IMR-90 (cell line): ENCODE results near the gene DBN1. TPM values are rescaled to one million over a fixed set of nuclear protein-coding genes. Genes with fewer than 3 reads are reported as not detected.

Source experiments
- ATAC-seq: fragments of 200-7000 bp; cut with Tn5 transposase; 2 replicates; pipeline ENCODE4 v1.9.1; 2020; ENCODE audit warnings: low read depth, mild to moderate bottlenecking, moderate library complexity
- BruUV-seq: library from RNA; stranded (reverse); fragments of 400-500 nt; replicated peaks from 2 replicates; lab custom pipeline; 2021; lab: Mats Ljungman, UMichigan
- CTCF ChIA-PET: fragments of 300-600 bp; formaldehyde crosslinking; extraction: SDS; loops from one replicate; lab custom pipeline; 2021; ENCODE audit warnings: antibody characterized with exemption; lab: Yijun Ruan, JAX
- POLR2A ChIA-PET: fragments of 300-600 bp; sonication (Branson Sonifier 250); formaldehyde crosslinking; loops from one replicate; lab custom pipeline; 2022; ENCODE audit warnings: antibody characterized with exemption; ENCODE audit not compliant: unreplicated experiment; lab: Charles Lee
- DNase-seq: peaks from one replicate; pipeline ENCODE4 v3.0.0; 2013
- H2AFZ ChIP-seq: replicated peaks from 2 replicates; pipeline ENCODE3; 2013; ENCODE audit warnings: low read length, mild to moderate bottlenecking; ENCODE audit not compliant: poor library complexity
- H2AK5ac ChIP-seq: 2 replicates; pipeline ENCODE4 v1.6.1; 2013; ENCODE audit warnings: low read depth, low read length, inconsistent platforms
- H2AK9ac ChIP-seq: replicated peaks from 2 replicates; pipeline ENCODE3; 2013; ENCODE audit warnings: mild to moderate bottlenecking, low read depth, low read length, moderate library complexity; ENCODE audit not compliant: poor library complexity
- H2BK120ac ChIP-seq: 2 replicates; pipeline ENCODE4 v1.6.1; 2013; ENCODE audit warnings: low read depth, low read length, inconsistent platforms
- H2BK15ac ChIP-seq: 3 replicates; pipeline ENCODE4 v1.6.1; 2013; ENCODE audit warnings: low read depth, low read length, inconsistent platforms
- H2BK20ac ChIP-seq: 2 replicates; pipeline ENCODE4 v1.6.1; 2013; ENCODE audit warnings: low read depth, mild to moderate bottlenecking, inconsistent platforms, low read length, moderate library complexity
- H2BK5ac ChIP-seq: 2 replicates; pipeline ENCODE4 v1.6.1; 2013; ENCODE audit warnings: mild to moderate bottlenecking, low read depth, low read length, inconsistent platforms; ENCODE audit not compliant: poor library complexity, severe bottlenecking
- H3K14ac ChIP-seq: replicated peaks from 2 replicates; pipeline ENCODE4 v1.6.1; 2013; ENCODE audit warnings: low read depth, low read length, inconsistent platforms
- H3K18ac ChIP-seq: 2 replicates; pipeline ENCODE4 v1.6.1; 2013; ENCODE audit warnings: low read depth, low read length, control low read depth
- H3K23ac ChIP-seq: 2 replicates; pipeline ENCODE4 v1.6.1; 2013; ENCODE audit warnings: low read depth, low read length, inconsistent platforms
- H3K27ac ChIP-seq: 2 replicates; pipeline ENCODE4 v1.5.1; 2013; ENCODE audit warnings: mild to moderate bottlenecking, control low read depth, low read length; ENCODE audit not compliant: insufficient read depth
- H3K27me3 ChIP-seq: 2 replicates; pipeline ENCODE4 v1.6.1; 2013; ENCODE audit warnings: low read length; ENCODE audit not compliant: control insufficient read depth, insufficient read depth
- H3K36me3 ChIP-seq: 2 replicates; pipeline ENCODE4 v1.6.1; 2013; ENCODE audit warnings: low read length, mixed read lengths; ENCODE audit not compliant: control insufficient read depth, insufficient read depth
- H3K4ac ChIP-seq: 2 replicates; pipeline ENCODE4 v1.6.1; 2013; ENCODE audit warnings: low read depth, low read length, inconsistent platforms
- H3K4me1 ChIP-seq: 2 replicates; pipeline ENCODE4 v1.6.1; 2013; ENCODE audit warnings: low read length, mixed read lengths; ENCODE audit not compliant: control insufficient read depth, insufficient read depth
- H3K4me2 ChIP-seq: 2 replicates; pipeline ENCODE4 v1.6.1; 2013; ENCODE audit warnings: low read depth, mild to moderate bottlenecking, control low read depth, low read length, moderate library complexity
- H3K4me3 ChIP-seq: 2 replicates; pipeline ENCODE4 v1.5.1; 2013; ENCODE audit warnings: low read depth, mild to moderate bottlenecking, control low read depth, low read length, moderate library complexity; ENCODE audit not compliant: insufficient read depth
- H3K56ac ChIP-seq: 2 replicates; pipeline ENCODE4 v1.6.1; 2013; ENCODE audit warnings: low read length, inconsistent platforms; ENCODE audit not compliant: insufficient read depth; ENCODE audit errors: extremely low read depth
- H3K79me1 ChIP-seq, 2 experiments: 2 replicates each; pipeline ENCODE4 v1.6.1; 2013; ENCODE audit warnings: low read length in 2 of 2, inconsistent platforms in 1 of 2, low read depth in 1 of 2
- H3K9ac ChIP-seq: 2 replicates; pipeline ENCODE4 v1.6.1; 2013; ENCODE audit warnings: low read depth, low read length, control low read depth
- H3K9me1 ChIP-seq: 2 replicates; pipeline ENCODE4 v1.6.1; 2013; ENCODE audit warnings: low read length, inconsistent platforms; ENCODE audit not compliant: insufficient read depth
- H3K9me3 ChIP-seq: 2 replicates; pipeline ENCODE4 v1.6.1; 2013; ENCODE audit warnings: low read length; ENCODE audit not compliant: control insufficient read depth, insufficient read depth
- H4K20me1 ChIP-seq: 2 replicates; pipeline ENCODE4 v1.6.1; 2013; ENCODE audit warnings: low read length, inconsistent platforms; ENCODE audit not compliant: insufficient read depth
- H4K5ac ChIP-seq: 2 replicates; pipeline ENCODE4 v1.6.1; 2013; ENCODE audit warnings: mild to moderate bottlenecking, low read depth, low read length, control low read depth
- H4K8ac ChIP-seq, 2 experiments: 2 replicates each; pipeline ENCODE4 v1.6.1; 2013; ENCODE audit warnings: low read depth in 2 of 2, low read length in 2 of 2, control low read depth in 1 of 2, inconsistent platforms in 1 of 2
- H4K91ac ChIP-seq: 2 replicates; pipeline ENCODE4 v1.6.1; 2013; ENCODE audit warnings: low read depth, low read length, inconsistent platforms; ENCODE audit not compliant: insufficient read depth
- BHLHE40 ChIP-seq: fragments of 150-350 bp; IDR thresholded peaks from 2 replicates; pipeline ENCODE4 v1.6.1; 2016; ENCODE audit warnings: mild to moderate bottlenecking, low read depth, low read length
- CEBPB ChIP-seq: IDR thresholded peaks from 2 replicates; pipeline ENCODE4 v1.6.1; 2012; ENCODE audit warnings: low read depth, low read length, improper control_type of control experiment
- CHD1 ChIP-seq: IDR thresholded peaks from 2 replicates; pipeline ENCODE4 v1.6.1; 2012; ENCODE audit warnings: low read depth, low read length, improper control_type of control experiment
- ELK1 ChIP-seq: fragments of 150-350 bp; IDR thresholded peaks from 2 replicates; pipeline ENCODE4 v1.6.1; 2016; ENCODE audit warnings: low read depth, mild to moderate bottlenecking, low read length, moderate library complexity, borderline replicate concordance
- FOS ChIP-seq: fragments of 150-350 bp; IDR thresholded peaks from 2 replicates; pipeline ENCODE4 v1.6.1; 2016; ENCODE audit warnings: low read depth, low read length
- MAFK ChIP-seq: IDR thresholded peaks from 2 replicates; pipeline ENCODE4 v1.6.1; 2012; ENCODE audit warnings: low read depth, low read length, improper control_type of control experiment
- MAZ ChIP-seq: IDR thresholded peaks from 2 replicates; pipeline ENCODE4 v1.6.1; 2012; ENCODE audit warnings: low read depth, mild to moderate bottlenecking, low read length, improper control_type of control experiment, moderate library complexity, borderline replicate concordance
- MXI1 ChIP-seq: IDR thresholded peaks from 2 replicates; pipeline ENCODE4 v1.6.1; 2012; ENCODE audit warnings: low read depth, mild to moderate bottlenecking, low read length, moderate library complexity, borderline replicate concordance
- NFE2L2 ChIP-seq: fragments of 150-350 bp; IDR thresholded peaks from 2 replicates; pipeline ENCODE4 v1.6.1; 2016; ENCODE audit warnings: low read depth, mild to moderate bottlenecking, low read length
- POLR2A ChIP-seq: IDR thresholded peaks from 2 replicates; pipeline ENCODE4 v1.6.1; 2012; ENCODE audit warnings: mild to moderate bottlenecking, low read depth, low read length
- RAD21 ChIP-seq: IDR thresholded peaks from 2 replicates; pipeline ENCODE4 v1.6.1; 2012; ENCODE audit warnings: low read length, improper control_type of control experiment
- SMC3 ChIP-seq: fragments of 150-350 bp; IDR thresholded peaks from 2 replicates; pipeline ENCODE4 v1.6.1; 2016; ENCODE audit warnings: low read depth, mild to moderate bottlenecking, antibody characterized with exemption, low read length, moderate library complexity
- USF2 ChIP-seq: fragments of 150-350 bp; IDR thresholded peaks from 2 replicates; pipeline ENCODE4 v1.6.1; 2017; ENCODE audit warnings: mild to moderate bottlenecking, antibody characterized with exemption, low read length, low read depth
- WGBS, 2 experiments: methylation state at CpG; one replicate each; pipeline versions ENCODE4 v1.1.5 to v1.1.7; 2013; ENCODE audit warnings: missing lambda C conversion rate in 2 of 2; ENCODE audit not compliant: insufficient read length in 1 of 2; ENCODE audit errors: extremely low coverage in 2 of 2; 5-methylcytosine and 5-hydroxymethylcytosine counted together
- dilution Hi-C: fragments of 300-500 bp; cut with HindIII; formaldehyde crosslinking; loops from one replicate; pipeline ENCODE4 v1.14.3; 2018; ENCODE audit warnings: low sequenced_read_pairs; ENCODE audit not compliant: unreplicated experiment
- in situ Hi-C: fragments of 300-500 bp; cut with MboI; formaldehyde crosslinking; loops from 3 replicates; pipeline ENCODE4 v1.14.3; 2019; ENCODE audit warnings: low sequenced_read_pairs, inconsistent platforms, mixed read lengths
- intact Hi-C: fragments of 100-400 bp; cut with micrococcal nuclease; formaldehyde crosslinking; loops from 2 replicates; pipeline ENCODE4 v1.10.0; 2022
- polyA plus RNA-seq, 3 experiments: library from polyadenylated mRNA; depleted of rRNA; stranded (reverse); fragments of >200 nt; gene quantifications; 2 replicates each; pipeline ENCODE4 v1.2.3, GENCODE V29; 2012; ENCODE audit warnings: low replicate concordance in 1 of 3
- total RNA-seq: library from RNA; depleted of rRNA; stranded (reverse); fragments of >200 nt; gene quantifications from 2 replicates; pipeline ENCODE4 v1.2.3, GENCODE V29; 2012

DBN1 gene
- total and polyA plus RNA-seq, 2 of the 4 experiments (the other 2 are of a cell fraction), result 122 to 187 TPM

GRCh38 chr5:177472460-177473442 is 683 bp downstream of the DBN1 start:
- ChIA-PET CTCF (no interaction called here), POLR2A (interaction anchor here (1.9 kb wide), 1 partner anchor 23 kb away, joined by 11 read pairs; no protein-coding TSS in a partner anchor)
- in situ Hi-C loops (no loop called here), intact Hi-C loops (loop anchor here (2.0 kb wide), 1 partner anchor 24 kb away; the partner anchor contains the start of gene PDLIM7), dilution Hi-C loops (no loop called here)
- Histone ChIP-seq H3K4me1 (peaks cover 47% of the 10 kb centered on the region), H3K27me3 (no peaks in the 10 kb centered on the region), H3K56ac (peak overlapping the region; percentile 32), H3K9ac (peak overlapping the region; percentile 94), H2BK20ac (no peak overlapping the region), H3K79me1 (peaks cover 13 to 49% of the 10 kb centered on the region in 2 experiments; a peak in 3 of 4 replicates), H4K20me1 (peaks cover 55% of the 10 kb centered on the region), H3K9me3 (no peaks in the 10 kb centered on the region), H3K4me3 (peak overlapping the region; percentile 97), H3K9me1 (peaks cover 43% of the 10 kb centered on the region), H3K18ac (peak overlapping the region; percentile 80; the same call in 1 of the 2 replicates), H2AFZ (peak overlapping the region; percentile 85), H3K14ac (peak overlapping the region; percentile 72; the same call in 1 of the 2 replicates), H4K5ac (peak overlapping the region; percentile 53; the same call in 1 of the 2 replicates), H4K91ac (peak overlapping the region; percentile 80), H3K27ac (peak overlapping the region; percentile 93), H2BK15ac (no peak overlapping the region), H2AK9ac (peak overlapping the region; percentile 99), H3K4ac (peak overlapping the region; percentile 91), H2BK5ac (peak overlapping the region; percentile 93), H2BK120ac (no peak overlapping the region; the same call in 1 of the 2 replicates), H2AK5ac (peak overlapping the region; percentile 91), H3K23ac (peak overlapping the region; percentile 69; the same call in 1 of the 2 replicates), H4K8ac (peak overlapping the region in 1 of 2 experiments; percentile 16; a peak in 2 of 4 replicates), H3K36me3 (peaks cover 23% of the 10 kb centered on the region), H3K4me2 (peak overlapping the region; percentile 75)
- ATAC-seq (peak; percentile 18), DNase-seq (no peak)
- WGBS, 2 experiments, result 0% methylated on average over 19 of the region's 93 CpGs; no CpG with 5 or more reads in 1 of the 2 experiments
- BruUV-seq, result no TSS peak
- TF ChIP-seq CEBPB (no peak), ELK1 (no peak), POLR2A (0 out of 2 replicates have a peak, but pooled peaks have one; percentile 51), MAFK (no peak), USF2 (no peak), CHD1 (no peak), MXI1 (peak; percentile 6; the same call in 1 of the 2 replicates), NFE2L2 (no peak), RAD21 (no peak), BHLHE40 (no peak), FOS (no peak), SMC3 (no peak), MAZ (peak; percentile 47; the same call in 1 of the 2 replicates)
